HL-60 (cell line): ENCODE results near the gene COL25A1.

Source experiments
- DNase-seq, 2 experiments: peaks; one replicate each; pipeline ENCODE4 v3.0.0-alpha.2; 2010 to 2020; ENCODE audit warnings: low read depth in 1 of 2, low spot score in 1 of 2
- H3K27ac ChIP-seq: fragments of 250-450 bp; sonication (Bioruptor Pico); replicated peaks from 2 replicates; pipeline ENCODE4 v1.5.1; 2020; ENCODE audit warnings: mild to moderate bottlenecking, moderate library complexity
- H3K27me3 ChIP-seq: fragments of 250-450 bp; sonication (Bioruptor Pico); 2 replicates; pipeline ENCODE4 v1.5.1; 2021; ENCODE audit warnings: mild to moderate bottlenecking, moderate library complexity; ENCODE audit not compliant: insufficient read depth, poor library complexity, severe bottlenecking
- H3K4me3 ChIP-seq: replicated peaks from 2 replicates; pipeline ENCODE4 v1.5.1; 2011; ENCODE audit warnings: mild to moderate bottlenecking, control low read depth, low read length; ENCODE audit not compliant: insufficient read depth
- GABPA ChIP-seq: IDR thresholded peaks from 2 replicates; pipeline ENCODE4 v1.6.1; 2012; ENCODE audit warnings: low read depth
- POLR2AphosphoS5 ChIP-seq: IDR thresholded peaks from 2 replicates; pipeline ENCODE4 v1.6.1; 2012; ENCODE audit warnings: low read depth
- SPI1 ChIP-seq: IDR thresholded peaks from 2 replicates; pipeline ENCODE4 v1.6.1; 2012; ENCODE audit warnings: low read depth, mild to moderate bottlenecking, borderline replicate concordance
- TF ChIP-seq, protein P1 (sequence below): IDR thresholded peaks from 2 replicates; pipeline ENCODE4 v1.6.1; 2012; ENCODE audit warnings: low read depth; ENCODE audit not compliant: insufficient replicate concordance
- TF ChIP-seq, protein P2 (sequence below): IDR thresholded peaks from one replicate; pipeline ENCODE4 v1.5.1; 2011; ENCODE audit warnings: low read length, control low read depth, inconsistent platforms; ENCODE audit not compliant: insufficient read depth

Gene COL25A1

DNA sequence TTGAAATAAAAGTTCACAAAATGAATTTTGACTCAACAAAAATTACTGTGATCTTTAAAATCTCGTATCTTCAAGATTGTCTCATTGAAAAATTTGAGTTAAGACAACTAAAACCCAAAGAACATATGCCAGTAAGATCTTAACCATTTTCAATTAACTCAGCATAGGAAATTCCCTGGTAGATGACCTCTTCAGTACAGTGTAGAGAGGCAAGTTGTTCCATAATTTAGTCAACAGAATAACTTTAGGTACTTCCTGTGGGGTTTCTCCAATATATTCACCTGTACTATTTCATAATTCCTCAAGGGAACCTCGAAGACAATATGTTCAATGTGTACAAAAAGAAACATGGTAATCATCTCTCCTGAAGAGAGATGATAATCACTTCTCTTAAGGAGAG is 145.3 kb downstream of the COL25A1 start:
- Histone ChIP-seq H3K27me3 (no peaks in the 10 kb centered on the region), H3K4me3 (no peak overlapping the region), H3K27ac (no peak overlapping the region)
- no peak for TF ChIP-seq GABPA
- TF ChIP-seq, protein P1, sequence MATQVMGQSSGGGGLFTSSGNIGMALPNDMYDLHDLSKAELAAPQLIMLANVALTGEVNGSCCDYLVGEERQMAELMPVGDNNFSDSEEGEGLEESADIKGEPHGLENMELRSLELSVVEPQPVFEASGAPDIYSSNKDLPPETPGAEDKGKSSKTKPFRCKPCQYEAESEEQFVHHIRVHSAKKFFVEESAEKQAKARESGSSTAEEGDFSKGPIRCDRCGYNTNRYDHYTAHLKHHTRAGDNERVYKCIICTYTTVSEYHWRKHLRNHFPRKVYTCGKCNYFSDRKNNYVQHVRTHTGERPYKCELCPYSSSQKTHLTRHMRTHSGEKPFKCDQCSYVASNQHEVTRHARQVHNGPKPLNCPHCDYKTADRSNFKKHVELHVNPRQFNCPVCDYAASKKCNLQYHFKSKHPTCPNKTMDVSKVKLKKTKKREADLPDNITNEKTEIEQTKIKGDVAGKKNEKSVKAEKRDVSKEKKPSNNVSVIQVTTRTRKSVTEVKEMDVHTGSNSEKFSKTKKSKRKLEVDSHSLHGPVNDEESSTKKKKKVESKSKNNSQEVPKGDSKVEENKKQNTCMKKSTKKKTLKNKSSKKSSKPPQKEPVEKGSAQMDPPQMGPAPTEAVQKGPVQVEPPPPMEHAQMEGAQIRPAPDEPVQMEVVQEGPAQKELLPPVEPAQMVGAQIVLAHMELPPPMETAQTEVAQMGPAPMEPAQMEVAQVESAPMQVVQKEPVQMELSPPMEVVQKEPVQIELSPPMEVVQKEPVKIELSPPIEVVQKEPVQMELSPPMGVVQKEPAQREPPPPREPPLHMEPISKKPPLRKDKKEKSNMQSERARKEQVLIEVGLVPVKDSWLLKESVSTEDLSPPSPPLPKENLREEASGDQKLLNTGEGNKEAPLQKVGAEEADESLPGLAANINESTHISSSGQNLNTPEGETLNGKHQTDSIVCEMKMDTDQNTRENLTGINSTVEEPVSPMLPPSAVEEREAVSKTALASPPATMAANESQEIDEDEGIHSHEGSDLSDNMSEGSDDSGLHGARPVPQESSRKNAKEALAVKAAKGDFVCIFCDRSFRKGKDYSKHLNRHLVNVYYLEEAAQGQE = no peak
- no peak for TF ChIP-seq POLR2AphosphoS5
- TF ChIP-seq SPI1 = no peak
- TF ChIP-seq, protein P2, sequence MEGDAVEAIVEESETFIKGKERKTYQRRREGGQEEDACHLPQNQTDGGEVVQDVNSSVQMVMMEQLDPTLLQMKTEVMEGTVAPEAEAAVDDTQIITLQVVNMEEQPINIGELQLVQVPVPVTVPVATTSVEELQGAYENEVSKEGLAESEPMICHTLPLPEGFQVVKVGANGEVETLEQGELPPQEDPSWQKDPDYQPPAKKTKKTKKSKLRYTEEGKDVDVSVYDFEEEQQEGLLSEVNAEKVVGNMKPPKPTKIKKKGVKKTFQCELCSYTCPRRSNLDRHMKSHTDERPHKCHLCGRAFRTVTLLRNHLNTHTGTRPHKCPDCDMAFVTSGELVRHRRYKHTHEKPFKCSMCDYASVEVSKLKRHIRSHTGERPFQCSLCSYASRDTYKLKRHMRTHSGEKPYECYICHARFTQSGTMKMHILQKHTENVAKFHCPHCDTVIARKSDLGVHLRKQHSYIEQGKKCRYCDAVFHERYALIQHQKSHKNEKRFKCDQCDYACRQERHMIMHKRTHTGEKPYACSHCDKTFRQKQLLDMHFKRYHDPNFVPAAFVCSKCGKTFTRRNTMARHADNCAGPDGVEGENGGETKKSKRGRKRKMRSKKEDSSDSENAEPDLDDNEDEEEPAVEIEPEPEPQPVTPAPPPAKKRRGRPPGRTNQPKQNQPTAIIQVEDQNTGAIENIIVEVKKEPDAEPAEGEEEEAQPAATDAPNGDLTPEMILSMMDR = no peak
- DNase-seq = no peak

DNA sequence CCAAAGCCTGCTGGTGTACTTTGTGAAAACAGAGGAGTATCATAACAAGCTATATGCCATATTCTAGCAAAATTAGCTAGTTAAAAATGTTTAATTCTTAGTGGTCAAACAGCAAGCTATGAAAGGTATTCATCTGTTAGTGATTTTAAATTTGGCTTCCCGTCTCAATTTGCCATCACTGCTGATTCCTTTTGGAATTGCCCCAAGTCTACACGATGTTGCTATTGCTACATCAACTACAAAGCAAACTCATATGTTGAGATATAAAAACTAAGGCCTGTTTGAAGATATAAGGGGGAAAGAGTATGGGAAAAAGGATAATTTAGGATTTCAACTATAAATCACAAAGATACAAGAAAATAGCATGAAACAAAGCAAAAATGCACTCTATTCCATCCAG is 146.1 kb downstream of the COL25A1 start:
- Histone ChIP-seq H3K4me3 (no peak overlapping the region), H3K27me3 (no peaks in the 10 kb centered on the region), H3K27ac (no peak overlapping the region)
- DNase-seq = no peak
- TF ChIP-seq SPI1 (no peak), POLR2AphosphoS5 (no peak), GABPA (no peak)
- TF ChIP-seq, protein P2 = no peak
- TF ChIP-seq, protein P1 = no peak

DNA sequence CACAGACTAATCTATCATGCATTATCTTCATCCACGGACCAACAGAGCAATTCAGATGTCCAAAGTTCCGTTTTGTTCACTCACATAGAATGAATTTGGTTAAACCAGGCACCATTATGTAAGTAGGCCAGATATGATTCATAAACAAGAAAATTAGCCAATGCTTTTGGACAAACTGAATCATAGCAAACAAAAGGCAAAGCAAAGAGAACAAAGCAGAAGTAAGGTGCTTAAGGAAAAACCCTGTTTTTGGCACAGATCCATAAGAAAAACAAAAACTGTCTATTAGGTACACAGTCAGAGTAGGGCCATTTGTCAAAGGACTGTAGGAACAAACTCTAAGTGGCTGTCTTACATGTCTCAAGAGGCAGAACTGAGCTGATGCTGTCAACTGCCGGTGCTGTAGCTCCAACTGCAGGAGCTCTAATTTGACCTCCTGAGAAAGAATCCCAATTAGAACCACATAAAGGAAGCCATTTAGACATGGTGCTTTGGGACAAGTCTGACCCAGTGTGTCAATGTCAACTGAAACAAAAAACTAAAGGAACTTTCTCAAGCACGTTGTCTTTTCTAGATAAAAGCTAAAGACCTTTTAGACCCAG is 146.7 kb downstream of the COL25A1 start:
- TF ChIP-seq, protein P1 = no peak
- no peak for TF ChIP-seq GABPA
- no peak for TF ChIP-seq POLR2AphosphoS5
- TF ChIP-seq, protein P2 = no peak
- no peak for TF ChIP-seq SPI1
- Histone ChIP-seq H3K4me3 (no peak overlapping the region), H3K27me3 (no peaks in the 10 kb centered on the region), H3K27ac (no peak overlapping the region)
- DNase-seq = no peak
